ENCODE data around the gene CABP4.
"Not testable (repeated sequence)": the region's sequence is repeated elsewhere in the genome, so short reads cannot be mapped to it uniquely, and the experiment has no call there.

Gene CABP4

DNA sequence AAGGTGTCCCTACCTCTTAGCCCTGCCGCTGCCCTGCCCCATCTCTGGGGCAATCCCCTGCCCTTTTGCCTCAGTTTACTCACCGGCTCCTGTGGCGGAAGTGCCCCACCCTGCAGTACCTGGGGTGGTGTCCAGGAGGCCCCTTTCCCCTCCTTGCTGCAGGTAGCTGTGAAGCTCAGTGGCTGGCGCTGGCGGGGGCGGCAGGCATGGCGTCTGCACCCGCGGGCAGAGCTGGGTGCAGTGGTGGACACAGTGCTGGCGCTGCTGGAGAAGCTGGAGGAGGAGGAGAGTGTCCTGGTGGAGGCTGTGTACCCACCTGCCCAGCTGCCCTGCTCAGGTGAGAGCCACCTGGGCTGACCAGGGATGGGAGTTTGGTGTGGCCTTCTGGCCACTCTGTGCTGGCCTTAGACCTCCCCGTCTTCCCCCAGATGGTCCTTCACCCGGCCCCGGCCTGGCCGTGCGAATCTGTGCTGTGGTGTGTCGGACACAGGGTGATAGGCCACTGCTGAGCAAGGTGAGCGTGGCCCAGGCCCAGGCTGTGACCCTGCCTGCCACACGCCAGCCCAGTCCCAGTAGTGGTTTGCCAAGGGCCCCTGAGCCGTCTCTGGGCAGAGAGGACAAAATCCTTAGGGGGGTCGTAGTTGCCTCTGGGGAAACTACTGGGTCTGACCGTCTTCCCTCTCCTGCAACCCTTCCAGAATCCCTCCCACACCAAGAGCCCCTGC is 35.7 kb upstream of the CABP4 start:
- DNase-seq (ENCODE audit: low read depth in 2 of 2) = no peak

DNA sequence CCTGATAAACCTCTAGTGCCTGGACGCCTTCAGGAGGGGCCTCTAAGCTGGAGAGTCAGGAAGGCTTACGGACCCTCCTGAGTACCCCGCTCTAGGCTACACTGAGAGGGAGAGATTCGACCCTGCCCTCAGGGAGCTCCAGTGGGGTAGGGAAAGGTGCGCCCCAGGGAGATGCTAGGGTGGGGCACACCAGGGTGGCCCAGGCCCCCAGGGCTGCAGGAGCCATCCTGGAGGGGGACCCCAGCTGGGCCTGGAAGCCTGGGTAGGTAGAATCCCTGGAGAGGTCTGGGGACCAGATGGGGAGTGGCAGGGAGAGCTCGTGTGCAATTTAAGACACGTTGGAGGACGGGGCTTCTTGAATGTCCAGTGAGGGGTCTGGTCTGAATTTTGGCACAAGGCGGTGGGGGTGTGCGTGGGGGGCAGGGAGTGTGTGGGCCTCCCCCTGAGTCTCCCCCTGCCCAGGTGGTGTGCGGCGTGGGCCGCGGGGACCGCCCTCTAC is 35.0 kb upstream of the CABP4 start:
- no peak for DNase-seq (ENCODE audit: low read depth in 2 of 2)

DNA sequence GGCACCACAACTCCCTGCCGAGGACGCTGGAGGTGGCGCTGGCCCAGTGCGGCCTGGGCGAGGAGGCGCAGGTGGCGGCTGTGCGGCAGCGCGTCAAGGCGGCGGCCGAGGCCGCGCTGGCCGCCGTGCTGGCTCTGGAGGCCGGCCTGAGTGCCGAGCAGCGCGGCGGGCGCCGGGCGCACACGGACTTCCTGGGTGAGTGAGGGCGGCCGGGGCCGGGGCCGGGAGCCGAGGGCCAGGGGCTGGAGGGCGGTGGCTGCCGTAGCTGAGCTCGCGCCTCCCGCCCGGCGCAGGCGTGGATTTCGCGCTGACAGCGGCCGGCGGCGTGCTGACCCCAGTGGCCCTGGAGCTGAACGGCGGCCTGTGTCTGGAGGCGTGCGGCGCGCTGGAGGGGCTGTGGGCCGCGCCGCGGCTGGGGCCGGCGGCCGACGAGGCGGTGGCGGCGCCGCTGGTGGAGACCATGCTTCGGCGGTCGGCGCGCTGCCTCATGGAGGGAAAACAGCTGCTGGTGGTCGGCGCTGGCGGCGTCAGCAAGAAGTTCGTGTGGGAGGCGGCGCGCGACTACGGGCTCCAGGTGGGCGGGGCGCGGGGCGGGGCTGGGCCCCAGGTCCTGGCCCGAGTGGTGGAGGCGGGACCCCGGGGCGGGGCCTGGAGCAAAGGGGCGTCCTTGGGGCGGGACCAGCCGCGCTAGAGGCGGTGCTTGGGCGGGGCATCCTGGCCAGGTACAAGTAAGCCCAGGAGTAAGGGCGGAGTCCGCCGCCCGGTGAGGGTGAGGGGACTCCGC is 34.3 kb upstream of the CABP4 start:
- peak; percentile 99 to 100 for DNase-seq (ENCODE audit: low read depth in 2 of 2)

DNA sequence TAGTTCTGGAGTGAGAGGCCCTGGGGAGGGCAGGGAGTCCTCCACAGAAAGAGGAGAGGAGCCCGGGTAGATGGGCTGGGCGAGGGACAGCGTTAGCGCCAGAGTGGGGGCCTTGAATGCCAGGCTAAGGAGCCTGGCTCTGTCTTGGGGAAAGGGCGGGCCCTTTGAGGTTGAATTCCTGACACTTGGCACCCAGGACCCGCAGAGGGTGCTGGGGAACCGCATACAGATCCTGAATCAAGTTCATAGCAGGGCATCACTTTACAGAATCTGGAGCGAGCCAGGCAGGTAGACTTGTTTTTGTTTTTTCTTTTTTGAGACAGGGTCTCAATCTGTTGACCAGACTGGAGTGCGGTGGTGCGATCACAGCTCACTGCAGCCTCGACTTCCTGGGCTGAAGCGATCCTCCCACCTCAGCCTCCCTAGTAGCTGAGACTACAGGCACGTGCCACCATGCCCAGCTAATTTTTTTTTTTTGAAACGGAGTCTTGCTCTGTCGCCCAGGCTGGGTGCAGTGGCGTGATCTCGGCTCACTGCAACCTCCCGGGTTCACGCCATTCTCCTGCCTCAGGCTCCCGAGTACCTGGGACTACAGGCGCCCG is 33.6 kb upstream of the CABP4 start:
- no peak for DNase-seq (ENCODE audit: low read depth in 2 of 2)

DNA sequence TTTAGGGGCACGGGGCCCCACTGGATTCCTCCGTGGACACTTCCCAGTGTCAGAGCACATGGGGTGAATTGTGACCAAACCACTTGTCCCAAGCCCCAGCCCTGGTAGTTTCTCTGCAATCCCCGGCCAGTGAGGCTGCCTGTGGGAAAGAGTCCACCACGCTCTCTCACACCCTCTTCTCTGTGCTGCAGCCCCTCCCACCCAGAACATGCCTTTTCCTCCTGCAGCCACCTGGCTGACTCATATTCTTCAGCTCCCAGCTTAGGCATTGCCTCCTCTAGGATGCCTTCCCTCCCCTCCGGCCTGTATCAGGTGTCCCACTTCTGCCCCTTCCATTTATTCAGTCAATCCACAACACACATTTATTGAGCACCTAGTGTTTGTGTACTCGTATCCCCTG is 32.3 kb upstream of the CABP4 start:
- DNase-seq (ENCODE audit: low read depth in 2 of 2) = no peak

DNA sequence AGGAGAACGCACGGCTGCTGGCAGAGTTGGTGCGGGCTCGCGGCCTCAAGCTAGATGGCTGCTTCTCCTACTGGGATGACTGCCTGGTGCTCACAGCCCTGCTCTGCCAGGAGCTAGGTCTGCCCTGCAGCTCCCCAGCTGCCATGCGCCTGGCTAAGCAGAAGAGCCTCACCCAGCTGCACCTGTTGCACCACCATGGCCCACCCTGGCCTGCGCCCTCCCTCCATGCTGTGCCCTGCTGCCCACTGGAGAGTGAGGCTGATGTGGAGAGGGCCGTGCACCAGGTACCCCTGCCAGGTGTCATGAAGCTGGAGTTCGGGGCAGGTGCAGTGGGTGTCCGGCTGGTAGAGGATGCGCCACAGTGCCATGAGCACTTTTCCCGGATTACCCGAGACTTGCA is 31.7 kb upstream of the CABP4 start:
- no peak for DNase-seq (ENCODE audit: low read depth in 2 of 2)

DNA sequence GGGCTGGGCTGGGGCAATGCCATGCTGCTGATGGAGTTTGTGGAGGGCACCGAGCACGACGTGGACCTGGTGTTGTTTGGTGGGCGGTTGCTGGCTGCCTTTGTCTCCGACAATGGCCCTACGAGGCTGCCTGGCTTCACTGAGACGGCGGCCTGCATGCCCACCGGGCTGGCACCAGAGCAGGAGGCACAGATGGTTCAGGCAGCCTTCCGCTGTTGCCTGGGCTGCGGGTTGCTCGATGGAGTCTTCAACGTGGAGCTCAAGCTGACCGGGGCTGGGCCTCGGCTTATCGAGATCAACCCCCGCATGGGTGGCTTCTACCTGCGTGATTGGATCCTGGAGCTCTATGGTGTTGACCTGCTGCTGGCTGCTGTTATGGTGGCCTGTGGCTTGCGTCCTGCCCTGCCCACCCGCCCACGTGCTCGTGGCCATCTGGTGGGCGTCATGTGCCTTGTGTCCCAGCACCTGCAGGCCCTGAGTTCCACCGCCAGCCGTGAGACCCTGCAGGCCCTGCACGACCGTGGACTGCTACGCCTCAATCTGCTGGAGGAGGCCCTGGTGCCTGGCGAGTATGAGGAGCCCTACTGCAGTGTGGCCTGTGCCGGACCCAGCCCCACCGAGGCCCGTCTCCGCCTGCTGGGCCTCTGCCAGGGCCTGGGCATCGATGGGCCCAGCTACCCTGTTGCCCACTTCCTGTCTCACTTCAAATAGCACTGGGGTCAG is 31.1 kb upstream of the CABP4 start:
- DNase-seq (ENCODE audit: low read depth in 2 of 2) = no peak

DNA sequence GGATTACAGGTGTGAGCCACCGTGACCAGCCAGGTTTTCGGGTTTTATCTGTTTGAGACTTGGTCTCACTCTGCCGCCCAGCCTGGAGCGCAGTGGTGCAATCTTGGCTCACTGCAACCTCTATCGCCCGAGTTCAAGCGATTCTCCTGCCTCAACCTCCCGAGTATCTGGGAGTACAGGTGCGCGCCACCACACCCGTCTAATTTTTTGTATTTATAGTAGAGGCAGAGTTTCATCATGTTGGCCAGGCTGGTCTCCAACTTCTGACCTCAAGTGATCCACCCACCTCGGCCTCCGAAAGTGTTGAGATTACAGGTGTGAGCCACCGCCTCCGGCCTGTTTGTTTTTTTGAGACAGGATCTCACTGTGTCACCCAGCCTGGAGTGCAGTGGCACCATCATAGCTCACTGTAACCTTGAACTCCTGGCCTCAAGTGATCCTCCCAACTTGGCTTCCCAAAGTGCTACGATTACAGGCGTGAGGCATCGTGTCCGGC is 27.7 kb upstream of the CABP4 start:
- DNase-seq (ENCODE audit: low read depth in 2 of 2) = not testable (repeated sequence)

DNA sequence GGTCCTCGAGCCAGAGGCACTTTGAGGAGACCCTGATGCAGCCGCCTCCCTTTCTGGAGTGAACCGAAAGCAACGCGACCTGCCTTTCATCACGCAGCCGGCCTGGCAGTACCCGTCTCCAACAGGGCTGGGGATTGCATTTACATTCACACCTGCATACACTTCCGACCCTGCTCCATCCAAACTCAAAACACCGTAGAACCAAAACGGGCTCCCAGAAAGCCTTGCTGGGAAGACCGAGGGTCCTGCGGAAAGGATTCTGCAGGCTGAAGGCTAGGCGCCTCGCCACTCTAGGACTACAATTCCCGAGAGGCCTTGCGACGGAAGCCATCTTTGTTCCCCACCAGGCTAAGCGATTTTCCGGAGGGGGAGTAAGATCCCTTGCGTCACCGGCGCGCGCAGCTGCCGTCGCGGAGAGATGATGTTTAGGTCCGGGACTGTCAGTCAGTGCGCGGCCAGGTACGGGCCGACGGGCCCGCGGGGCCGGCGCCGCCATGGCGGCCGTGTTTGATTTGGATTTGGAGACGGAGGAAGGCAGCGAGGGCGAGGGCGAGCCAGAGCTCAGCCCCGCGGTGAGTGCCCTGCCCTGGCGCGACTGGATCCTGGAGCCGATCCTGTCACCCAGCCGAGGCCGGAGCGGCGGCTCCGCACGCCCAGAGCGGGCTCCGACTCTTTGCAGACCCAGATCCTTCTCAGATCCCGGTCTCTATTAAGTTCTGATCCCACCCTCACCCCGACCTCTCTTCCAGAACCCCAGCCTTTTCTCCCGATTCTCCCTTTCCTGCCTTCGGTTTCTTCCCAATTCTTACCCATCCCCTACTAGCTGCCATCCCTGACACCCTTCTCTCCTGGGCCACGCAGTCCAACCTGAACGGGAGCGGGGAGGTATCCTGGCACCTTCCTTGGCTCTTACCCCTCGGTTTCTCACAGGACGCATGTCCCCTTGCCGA is 26.8 kb upstream of the CABP4 start, which contains the start of gene RPS6KB2:
Gene RPS6KB2, plus strand, starts transcription at position 443 of the 950 bp plus-strand sequence. Its CDS starts 52 bp downstream, at position 495.
- peak; percentile 94 to 99 for DNase-seq (ENCODE audit: low read depth in 2 of 2)

DNA sequence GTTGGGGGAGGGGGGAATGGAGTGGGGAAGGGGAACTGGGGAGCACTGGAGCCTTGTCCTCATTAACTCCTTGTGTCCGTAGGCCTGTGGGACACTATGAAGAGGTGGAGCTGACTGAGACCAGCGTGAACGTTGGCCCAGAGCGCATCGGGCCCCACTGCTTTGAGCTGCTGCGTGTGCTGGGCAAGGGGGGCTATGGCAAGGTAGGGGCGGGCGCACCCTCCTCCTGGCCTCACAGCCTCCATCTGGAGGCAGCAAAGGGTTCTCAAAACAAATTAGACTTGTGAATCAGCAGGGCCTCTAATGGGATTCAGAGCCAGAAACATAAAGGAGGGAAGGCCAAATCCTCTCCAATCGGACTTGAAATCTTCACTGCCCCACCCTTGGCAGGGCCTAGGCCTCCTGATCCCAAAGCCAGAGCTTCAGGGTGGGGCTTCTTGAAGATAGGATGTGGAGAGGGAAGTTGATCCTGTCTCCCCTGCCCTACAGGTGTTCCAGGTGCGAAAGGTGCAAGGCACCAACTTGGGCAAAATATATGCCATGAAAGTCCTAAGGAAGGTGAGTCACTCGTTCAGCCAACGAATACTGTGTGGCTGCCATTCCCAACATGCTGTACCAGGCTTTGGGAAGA is 26.0 kb upstream of the CABP4 start:
- no peak for DNase-seq (ENCODE audit: low read depth in 2 of 2)

DNA sequence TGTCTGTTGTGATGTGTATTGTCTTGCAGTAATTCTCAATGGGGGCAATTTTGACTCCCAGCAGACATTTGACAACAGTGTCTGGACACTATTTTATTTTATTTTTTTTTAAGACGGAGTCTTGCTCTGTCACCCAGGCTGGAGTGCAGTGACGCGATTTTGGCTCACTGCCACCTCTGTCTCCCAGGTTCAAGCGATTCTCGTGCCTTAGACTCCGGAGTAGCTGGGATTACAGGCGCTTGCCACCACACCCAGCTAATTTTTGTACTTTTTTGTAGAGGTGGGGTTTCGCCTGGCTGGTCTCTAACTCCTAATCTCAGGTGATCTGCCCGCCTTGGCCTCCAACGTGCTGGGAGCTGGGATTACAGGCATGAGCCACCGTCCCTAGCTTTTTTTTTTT is 25.4 kb upstream of the CABP4 start:
- DNase-seq (ENCODE audit: low read depth in 2 of 2) = no peak

DNA sequence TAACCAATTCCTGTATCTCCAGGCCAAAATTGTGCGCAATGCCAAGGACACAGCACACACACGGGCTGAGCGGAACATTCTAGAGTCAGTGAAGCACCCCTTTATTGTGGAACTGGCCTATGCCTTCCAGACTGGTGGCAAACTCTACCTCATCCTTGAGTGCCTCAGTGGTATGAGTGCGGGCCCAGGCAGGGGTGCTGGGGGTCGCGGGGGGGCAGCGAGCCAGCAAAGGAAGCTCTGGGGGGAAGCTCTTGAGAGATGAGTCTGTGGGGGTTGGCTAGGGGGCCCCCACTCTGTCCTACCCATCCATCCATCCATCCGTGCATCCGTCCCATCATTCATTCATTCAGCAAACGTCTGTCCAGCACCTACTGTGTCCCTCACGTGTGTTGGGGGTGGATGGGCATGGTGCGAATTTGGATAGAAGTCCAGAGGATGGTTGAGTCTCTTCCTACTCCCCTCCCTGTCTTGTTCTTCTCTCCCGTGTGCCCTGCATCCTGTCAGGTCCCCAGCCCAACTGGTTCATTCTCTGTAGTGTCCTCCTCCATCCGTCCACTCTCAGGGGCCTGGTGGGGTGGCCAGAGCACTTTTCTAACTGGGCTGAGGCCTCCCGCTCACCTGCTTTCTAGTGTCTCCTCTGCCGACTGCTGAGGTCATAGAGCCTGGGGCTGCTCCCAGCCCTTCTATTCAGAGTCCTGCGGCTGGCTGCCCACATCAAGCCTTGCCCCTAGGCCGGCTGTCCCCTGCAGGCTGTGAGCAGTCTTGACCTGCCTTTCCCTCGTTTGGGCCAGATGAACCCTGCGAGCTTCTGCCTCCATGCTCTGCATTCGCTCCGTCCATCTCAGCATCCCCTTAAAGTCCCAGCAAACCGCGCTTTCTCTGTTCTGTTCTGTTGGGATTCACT is 23.6 kb upstream of the CABP4 start:
- no peak for DNase-seq (ENCODE audit: low read depth in 2 of 2)

DNA sequence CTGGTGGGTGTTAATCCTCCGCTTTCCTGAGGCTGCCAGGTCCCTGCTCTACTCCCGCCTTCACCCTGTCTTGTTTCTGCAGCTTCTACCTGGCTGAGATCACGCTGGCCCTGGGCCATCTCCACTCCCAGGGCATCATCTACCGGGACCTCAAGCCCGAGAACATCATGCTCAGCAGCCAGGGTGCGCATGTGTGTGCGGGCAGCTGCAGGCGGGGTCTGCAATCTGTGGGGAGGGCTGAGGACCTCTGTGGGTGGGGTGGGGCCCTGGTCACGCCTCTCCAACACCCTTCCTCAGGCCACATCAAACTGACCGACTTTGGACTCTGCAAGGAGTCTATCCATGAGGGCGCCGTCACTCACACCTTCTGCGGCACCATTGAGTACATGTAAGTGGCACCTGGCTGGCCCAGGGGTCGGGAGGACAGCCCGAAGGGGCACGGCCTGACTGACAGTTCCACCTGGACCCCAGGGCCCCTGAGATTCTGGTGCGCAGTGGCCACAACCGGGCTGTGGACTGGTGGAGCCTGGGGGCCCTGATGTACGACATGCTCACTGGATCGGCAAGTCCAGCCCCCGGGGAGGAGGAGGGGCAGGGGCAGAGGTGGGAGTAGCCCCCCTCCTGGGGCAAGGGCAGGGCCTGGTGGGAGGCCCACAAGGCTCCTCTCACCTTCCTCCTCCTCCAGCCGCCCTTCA is 22.4 kb upstream of the CABP4 start:
- no peak for DNase-seq (ENCODE audit: low read depth in 2 of 2)

DNA sequence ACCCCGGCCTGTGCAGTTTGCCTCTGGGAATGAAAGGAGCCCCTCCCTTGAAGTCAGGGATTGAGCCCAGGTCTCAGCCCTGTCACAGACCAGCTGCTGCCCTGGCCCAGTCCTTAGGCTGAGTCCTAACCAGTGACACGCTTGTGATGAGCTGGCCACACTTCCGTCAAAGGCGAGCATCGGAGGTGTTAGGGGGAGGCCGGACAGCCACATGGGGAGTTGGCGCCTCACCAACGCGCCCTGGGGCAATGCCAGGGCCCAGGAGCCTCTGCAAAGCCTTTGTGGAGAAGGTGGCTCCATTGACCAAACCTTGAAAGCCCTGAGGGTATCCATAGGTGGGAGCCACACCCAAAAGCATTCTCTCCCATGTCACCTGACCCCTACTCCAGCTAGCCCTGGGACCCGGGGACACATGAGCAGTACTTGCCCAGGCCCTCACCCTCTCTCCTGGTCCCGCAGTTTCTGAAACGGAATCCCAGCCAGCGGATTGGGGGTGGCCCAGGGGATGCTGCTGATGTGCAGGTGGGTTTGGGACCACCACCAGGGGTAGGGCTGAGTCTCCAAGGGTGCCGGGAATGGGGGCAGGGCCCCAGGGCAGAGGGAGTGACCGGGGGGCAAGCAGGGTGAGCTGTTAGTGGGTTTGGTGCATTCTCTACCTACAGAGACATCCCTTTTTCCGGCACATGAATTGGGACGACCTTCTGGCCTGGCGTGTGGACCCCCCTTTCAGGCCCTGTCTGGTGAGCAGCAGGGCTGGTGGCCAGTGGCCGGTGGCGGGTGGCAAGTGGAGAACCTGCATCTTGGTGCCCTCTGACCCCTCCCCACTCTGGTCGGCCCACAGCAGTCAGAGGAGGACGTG is 21.4 kb upstream of the CABP4 start:
- DNase-seq (ENCODE audit: low read depth in 2 of 2) = no peak

DNA sequence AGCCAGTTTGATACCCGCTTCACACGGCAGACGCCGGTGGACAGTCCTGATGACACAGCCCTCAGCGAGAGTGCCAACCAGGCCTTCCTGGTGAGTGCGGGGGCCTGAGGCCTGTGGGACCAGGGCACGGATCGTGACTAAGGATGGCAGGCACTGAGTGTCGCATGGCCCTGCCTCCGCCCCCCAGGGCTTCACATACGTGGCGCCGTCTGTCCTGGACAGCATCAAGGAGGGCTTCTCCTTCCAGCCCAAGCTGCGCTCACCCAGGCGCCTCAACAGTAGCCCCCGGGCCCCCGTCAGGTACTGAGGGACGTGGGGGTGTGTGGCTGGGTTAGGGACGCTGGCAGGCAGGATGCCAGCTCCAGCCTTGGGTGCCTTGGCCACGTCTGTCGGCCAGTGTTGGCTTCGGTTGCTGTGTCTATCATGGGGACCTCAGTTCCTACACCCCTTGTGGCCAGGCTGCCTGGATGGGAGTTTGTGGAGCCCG is 20.7 kb upstream of the CABP4 start:
- DNase-seq (ENCODE audit: low read depth in 2 of 2) = no peak

DNA sequence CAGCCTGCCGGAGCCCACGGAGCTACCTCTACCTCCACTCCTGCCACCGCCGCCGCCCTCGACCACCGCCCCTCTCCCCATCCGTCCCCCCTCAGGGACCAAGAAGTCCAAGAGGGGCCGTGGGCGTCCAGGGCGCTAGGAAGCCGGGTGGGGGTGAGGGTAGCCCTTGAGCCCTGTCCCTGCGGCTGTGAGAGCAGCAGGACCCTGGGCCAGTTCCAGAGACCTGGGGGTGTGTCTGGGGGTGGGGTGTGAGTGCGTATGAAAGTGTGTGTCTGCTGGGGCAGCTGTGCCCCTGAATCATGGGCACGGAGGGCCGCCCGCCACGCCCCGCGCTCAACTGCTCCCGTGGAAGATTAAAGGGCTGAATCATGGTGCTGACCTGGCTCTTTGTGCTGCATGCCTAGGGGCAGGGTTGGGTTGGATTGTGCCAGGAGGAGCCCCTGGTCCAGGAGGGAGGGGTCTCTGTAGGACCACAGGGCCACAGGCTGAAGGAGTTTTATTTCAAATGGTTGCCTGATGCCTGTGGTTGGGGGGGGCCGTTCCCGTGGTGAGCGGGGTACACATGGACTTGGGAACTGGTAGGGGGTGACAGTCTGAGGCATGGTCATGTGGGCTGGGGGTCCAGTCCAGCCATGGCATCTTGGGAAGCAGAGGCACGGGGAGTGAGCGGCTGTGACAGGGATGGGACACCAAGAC is 20.0 kb upstream of the CABP4 start:
- DNase-seq (ENCODE audit: low read depth in 2 of 2) = no peak
